Hippocampal formation (tissue), 2 donors: ENCODE results near the gene CERK.

ENCODE experiments used
- DNase-seq, 2 donors: peaks; one replicate each; lab custom pipeline; 2025; lab: John Stamatoyannopoulos, UW

CERK gene

DNA sequence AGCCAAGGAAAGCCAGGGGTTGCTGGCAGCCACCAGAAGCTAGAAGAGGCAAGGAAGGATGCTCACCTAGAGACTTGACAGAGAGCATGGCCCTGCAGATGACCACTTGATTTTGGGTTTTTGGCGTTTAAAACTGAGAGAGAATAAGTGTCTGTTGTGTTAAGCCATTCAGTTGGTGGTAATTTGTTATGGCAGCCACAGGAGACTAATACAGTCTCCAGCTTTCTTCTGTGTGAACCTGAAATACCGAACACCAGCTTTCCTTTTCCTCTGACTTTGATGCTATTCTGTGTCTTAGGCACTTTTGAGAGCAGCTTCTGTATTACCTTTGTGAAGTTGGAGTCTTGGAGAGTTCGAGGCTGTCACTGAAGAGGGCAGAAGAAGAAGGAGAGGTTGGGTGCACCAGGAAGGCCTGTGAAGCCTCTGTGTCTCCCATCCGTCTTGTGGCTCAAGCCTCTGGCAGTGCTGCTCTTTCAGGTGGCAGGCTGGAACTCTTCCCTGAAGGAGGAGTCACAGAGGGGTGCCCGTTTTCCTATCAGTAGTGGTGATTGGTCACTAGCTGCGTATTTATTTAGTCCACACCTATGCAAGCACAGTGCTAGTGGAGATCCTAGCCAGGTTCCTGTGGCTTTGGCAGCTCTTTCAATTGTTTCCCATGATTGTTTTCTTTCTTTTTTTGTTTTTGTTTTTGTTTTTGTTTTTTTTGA, 26.9 kb upstream of the CERK start:
- no peak for DNase-seq

DNA sequence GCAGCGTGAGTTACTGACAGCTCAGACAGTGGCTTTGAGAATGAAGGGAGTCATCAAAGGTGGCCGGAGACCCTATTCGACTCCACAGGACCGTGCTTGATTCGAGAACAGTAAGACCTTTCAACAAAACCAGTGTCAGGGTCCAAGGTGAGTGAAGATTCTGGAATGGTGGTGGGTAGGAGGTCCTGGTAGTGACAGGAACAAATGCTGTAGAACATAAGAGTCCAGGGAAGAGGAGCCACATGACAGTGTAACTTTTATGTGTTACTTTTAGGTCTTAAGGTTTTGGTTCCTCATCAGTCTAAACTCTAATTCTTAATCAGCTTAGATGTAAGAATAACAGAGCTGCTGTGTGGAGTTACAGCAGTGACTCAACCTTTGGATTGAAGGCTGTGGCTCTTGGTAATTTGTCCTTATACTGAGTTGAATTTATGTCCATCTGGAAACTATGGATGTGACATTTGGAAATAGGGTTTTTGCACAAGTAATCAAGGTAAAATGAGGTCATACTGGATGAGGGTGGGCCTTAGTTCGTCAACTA, 26.2 kb upstream of the CERK start:
- DNase-seq, result no peak

DNA sequence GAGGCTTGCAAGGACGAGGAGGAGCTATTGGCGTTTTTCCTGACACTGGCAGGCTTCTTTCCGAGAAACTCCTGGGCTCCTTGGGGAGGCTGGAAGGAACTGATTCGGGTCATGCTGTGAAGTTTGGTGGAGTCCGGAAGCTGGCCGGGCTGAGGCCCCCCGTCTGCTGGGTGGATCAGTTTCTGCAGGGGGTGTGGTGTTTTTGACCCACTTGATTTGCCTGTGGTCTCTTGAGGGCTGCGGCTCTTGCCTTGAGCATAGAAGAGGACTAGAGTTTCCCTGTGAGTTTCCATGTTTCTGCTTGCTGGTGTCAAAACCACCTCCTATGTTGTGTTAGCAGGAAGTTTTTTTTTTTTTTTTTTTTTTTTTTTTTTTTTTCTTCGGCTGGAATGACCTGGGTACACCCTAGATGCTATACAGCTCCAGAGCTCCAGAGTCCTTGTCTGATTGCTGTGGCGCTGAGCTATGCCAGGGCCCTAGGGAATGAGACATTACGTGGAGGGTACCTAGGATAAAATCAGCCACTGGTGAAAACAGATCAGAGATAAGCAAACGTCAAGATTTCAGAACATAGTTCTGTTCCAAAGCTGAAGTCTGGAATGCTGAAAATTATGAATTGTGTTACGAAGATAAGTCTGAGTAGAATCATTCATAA, 25.1 kb upstream of the CERK start:
- no peak for DNase-seq

DNA sequence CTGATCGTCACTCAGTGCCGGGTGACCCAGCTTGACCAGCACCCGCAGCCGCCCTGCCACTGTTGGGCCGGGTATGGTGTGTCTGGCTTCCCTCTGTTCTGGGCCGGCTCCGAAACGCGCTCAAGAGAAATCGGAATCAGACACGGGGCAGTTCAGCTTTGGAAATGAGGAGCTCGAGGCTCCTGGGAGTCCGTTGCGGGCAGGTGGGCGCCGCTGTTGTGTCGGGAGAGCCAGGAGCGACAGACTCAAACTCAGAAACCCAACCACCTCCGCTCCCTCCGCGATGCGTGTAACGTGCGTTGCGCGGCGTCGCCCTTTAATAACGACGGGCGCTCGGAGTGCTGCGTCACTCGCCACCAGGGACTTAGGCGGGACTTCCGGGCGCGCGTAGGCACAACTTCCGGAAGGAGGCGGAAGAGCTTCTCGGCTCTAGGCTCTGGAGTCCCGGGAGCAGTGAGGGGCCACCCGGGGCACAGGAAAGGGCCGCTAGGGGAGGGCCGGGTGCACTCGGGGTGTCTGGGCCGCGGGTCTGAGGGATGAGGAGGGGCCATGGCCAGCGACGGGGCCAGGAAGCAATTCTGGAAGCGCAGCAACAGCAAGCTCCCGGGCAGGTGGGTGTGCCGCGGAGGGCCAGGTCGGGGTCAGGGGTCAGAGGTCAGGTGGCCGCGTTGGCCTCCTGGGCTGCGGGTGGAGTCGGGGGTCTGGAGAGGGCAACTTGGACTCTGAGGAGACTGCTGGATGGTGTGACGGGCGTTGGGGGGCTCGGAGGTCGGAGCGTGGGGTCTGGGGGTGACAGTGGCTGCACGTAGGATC, 24.4 kb upstream of the CERK start, which contains the start of gene TBC1D22A:
Gene TBC1D22A, plus strand, starts transcription at position 413 of the 813 bp plus-strand sequence. Its CDS starts 137 bp downstream, at position 550.
- peak; percentile 84 to 89 for DNase-seq

DNA sequence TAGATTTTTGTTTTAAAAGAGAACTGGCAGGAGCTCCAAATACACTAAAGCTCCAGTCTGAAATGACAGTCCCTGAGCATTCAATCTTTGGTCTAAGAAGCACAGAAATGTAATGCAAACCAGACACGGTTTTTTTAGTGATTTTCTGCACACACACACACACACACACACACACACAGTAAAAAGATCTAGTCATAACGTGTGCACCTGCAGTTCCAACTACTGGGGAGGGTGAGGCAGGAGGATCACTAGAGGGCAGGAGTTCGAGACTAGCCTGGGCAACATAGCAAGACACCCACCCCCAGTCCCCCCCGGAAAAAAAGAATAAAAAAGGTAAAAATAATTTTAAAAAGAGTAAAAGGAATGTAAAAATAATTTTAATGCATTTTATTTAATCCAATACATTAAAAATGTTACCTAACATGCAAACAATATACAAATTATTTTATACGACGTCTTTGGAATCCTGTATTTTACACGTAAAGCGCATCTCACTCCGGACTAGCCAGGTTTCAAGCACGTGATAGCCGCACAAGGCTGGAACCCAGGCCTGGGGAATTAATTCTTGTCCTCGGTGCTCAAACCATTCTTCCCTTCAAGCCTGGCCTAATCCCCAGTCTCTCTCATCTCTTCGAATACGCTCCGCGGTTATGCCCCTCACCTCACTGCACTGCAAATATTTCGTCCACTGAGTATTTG, 23.6 kb upstream of the CERK start:
- DNase-seq, result no peak

DNA sequence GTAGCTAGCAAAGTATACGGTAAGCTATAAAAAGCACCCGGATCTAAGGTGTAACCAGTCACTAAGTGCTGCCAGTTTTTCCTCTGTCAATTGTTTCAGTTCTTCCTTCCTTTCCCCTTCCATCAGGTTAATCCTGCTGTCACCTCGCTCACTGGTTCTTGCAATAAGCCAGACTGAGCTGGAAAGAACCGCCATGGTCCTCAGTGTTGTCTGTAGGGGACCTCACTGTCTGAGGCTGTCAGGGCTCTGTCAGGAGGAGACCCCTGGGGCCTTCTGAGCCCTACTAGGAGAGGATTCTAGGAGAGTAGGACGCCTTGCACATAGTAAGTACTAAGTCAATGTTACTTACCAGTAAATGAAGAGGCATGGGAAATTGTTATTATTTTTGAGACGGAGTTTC, 23.0 kb upstream of the CERK start:
- no peak for DNase-seq

DNA sequence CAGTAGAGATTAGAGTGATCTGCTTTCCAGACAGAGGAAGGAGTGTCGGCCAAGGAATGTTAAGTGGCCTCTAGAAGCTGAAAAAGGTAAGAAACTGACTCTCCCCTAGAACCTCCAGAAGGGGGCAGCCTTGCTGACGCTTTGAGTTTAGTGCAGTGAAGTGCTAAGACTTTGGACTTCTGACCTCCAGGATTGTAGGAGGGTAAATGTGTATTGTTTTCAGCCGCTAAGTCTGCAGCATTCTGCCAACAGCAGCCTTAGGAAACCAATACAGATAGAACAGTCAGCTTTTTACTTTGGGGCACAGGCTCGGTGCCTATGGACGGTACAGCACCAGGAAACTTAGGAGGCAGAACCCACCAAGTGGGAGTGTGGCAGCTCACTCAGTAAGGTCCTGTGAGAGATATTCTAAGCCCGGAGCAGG, 20.8 kb upstream of the CERK start:
- DNase-seq, result peak; percentile 14 to 38

DNA sequence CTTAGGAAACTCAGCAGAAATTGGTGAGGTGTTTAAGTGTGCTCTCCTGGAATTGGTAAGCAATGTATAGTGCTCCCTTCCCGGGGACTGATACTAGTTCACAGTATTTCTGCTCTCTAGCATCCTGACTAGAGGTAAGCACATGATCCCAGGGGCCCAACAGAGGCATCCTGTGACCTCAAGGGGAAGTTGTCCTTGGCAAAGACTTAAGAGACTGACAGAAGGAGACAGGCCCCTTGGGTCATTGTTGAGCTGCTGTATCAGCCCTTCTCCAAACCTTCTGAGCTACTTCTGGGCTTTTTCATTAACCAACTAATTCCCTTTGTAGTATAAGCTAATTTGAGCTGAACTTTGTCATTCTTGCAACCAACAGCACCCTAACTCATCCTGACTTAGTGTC, 20.1 kb upstream of the CERK start:
- no peak for DNase-seq

DNA sequence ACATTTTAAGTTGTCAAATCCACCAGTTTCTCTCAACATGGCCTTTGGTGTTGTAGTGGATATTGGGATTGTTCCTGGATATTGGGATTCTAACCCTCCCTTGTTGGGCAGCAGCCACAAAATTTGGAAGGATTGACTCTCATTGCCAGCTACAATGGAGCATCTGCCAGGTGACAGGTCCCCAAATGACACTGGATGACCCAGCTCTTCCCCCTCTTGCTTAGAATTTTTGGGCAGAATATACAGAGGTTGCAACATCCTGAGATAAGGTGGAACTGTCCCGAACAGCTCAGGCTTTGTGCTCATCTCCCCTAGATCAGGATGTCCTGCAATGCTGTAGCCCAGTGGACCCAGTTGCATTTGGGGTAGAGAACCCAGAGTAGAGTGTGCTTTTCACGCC, 19.1 kb upstream of the CERK start:
- DNase-seq, result no peak

DNA sequence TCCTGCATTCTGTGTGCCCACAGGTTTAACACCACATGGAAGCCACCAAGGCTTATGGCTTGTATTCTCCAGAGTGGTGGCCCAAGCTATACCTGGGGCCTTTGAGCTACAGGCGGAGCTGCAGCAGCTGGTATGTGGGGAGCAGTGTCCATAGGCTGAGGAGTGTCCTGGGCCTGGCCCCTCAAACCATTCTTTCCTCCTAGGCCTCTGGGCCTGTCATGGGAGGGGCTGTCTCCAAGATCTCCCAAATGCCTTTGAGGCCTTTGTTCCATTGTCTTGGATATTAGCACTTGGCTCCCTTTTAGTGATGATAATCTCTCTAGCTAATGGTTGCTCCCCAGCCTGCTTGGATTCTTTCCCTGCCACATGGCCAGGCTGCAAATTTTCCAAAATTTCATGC, 18.0 kb upstream of the CERK start:
- no peak for DNase-seq

DNA sequence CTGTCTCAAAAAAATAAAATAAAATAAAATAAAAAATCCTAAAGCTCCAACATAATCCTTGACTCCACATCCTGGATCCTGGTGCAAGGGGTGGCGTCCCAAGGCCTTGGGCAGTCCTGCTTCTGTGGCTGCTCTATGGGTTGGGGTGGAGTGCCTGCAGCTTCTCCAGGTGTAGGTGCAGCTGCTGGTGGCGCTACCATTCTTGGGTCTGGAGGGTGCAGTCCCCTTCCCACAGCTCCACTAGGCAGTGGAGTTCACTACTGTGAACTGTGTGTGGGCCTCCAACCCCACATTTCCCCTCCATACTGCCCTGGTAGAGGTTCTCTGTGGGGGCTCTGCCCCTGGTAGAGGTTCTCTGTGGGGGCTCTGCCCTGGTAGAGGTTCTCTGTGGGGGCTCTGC, 17.5 kb upstream of the CERK start:
- DNase-seq, result no peak

DNA sequence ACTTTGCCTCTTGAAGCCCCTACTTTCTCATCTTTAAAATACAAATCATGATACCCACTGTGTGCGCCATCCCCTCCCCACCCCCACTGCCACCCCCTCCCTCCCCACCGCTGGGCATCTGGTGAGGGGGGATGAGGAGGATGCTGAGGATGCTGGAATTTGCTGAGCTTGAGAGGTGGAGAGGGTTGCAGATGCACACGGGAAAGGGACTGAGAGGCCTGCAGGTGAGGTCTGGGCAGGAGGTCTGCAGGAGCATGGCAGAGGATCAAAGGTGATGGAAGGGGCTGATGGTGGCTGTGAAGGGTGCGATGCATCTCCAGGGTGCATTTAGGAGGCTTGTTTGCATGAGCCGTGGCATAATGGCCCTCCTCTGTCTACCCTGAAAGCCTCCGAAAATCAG, 16.8 kb upstream of the CERK start:
- DNase-seq, result no peak

DNA sequence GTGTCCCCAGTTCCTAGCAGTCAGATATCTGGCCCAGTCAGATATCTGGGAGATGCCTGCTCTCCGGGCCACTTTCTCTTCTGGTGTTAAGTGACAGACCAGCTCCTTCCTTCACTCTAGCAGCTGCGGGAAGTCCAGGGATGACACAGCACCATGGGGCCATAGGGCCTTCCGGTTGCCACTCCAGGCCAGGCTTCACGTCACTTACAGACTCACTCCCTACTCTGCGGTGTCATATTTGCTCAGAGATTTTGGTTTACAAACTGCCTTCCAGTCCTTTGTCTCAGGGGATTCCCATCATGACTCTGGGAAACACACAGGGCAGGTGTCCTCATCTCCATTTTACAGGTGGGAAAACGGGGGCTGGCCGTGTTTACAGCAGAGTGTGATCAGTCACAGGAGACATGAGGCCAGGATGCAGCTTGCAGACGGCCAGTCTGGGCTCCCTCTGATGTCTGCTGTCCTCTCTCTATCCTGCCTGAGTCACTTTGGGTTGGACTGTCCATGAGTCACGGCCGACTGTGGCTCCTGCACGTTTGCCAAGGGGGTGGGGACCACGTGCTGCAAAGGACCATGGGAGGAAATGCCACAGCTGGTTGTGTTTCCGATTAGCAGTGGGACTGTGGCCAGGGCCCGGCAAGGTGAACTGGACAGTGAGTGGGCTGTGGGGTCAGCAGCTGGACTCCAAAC, 16.2 kb upstream of the CERK start:
- no peak for DNase-seq

DNA sequence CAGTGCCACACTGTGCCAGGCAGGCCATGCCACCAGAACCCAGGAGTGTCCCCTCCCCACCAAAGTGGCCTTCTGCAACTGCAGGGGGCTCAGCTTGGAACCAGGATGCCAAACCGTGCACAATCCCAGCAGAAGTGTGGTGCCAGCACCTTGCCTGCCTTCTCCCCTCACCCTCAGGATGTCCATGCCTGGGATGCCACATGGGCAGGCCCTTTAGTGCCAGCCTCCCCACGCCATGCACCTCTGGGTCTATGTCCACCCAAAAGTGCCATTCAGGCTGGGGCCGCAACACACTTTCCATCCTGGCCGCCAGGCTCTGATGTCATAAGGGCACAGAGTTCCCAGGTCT, 15.7 kb upstream of the CERK start:
- DNase-seq, result no peak

DNA sequence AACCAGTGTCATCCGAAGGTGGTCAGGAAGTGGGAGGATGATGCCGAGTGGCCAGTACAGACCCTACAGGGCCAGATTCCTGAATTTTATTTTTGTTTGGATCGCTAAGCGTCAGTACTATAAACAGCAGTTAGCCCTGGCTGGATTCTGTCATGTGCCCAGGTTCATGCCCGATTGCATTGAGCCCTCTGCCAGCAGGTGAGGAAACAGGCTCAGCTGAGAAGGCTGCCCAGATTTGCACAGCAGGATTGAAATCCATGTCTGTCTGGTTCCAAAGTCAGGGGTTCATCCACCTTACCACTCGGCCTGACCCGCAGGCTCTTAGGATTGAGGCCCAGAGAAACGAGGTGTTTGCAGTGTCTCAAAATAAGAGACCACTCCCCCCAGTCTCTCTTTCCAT, 15.3 kb upstream of the CERK start:
- DNase-seq, result no peak

DNA sequence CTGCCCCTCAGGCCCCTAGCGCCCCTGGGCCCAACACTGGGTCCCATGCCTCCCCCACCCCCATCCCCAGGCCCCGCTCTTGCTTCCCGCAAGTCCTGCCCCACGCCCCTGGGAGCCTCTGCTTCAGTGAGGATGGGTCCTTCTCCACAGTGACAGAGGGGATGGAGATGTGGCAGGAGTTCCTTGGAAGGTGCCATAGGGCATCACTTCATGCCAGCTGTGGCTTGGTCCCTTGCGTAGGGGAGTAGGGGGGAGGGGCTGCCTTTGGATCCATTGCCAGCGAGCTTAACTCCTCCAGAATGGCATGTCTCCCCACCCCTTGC, 14.9 kb upstream of the CERK start:
- no peak for DNase-seq

DNA sequence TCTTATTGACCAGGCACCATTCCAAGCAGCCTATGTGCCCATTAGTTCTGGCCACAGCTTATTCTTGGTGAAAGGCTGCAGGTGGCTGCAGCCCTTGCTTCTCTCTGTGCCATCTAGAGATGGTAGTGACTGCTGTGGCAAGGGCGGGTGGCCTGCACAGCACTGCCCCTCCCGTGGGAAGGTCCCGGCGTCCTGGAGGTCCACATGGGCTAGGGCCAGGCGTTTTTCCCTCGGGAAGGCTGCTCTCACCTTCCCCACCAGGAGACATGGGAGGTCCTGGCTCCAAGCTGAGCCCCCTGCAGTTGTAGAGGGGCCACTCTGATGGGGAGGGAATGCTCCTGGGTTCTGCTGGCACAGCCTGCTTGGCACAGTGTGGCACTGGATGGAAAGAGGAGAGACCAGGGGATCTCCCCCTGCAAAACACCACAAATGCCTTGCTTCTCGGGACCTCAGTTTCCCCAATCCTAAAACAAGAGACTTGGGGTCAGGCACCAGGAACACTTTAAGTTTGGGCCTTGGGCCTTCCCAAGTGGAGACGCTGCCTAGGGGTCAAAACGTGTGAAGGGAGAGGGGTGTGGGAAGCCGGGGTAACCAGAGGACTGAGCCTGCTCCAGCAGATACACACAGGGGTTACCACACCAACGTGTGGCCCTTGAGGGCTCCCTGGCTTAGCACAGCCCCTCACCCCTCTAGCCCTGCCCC, 14.4 kb upstream of the CERK start:
- DNase-seq, result no peak

DNA sequence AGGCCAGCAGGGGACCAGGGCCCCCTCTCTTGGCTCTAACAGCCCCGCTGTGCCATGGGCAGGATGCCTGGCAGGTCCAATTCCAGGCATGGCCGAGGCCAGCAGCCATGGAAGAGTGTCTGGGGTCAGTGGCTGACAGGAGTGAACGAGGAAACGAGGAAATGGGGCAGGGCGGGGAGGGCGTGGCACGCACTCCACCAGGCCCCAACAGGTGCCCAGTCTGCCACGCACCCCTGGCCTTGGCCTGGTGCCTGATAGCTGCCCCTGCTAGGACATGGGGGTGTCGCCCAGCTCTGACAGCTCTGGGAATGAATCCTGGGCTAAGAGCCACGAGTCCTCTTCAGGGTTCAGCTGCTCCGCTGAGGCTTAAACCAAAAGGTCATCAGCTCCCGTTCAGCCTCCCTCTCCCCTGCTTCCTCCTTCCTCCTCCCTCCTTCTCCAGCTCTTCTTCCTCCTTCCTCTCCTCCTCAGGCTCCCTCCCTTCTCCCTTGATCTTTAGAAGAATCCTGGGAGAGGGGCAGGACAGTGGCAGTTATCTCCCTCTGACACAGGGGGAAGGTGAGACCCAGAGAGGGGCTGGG, 12.9 kb upstream of the CERK start:
- DNase-seq, result no peak

DNA sequence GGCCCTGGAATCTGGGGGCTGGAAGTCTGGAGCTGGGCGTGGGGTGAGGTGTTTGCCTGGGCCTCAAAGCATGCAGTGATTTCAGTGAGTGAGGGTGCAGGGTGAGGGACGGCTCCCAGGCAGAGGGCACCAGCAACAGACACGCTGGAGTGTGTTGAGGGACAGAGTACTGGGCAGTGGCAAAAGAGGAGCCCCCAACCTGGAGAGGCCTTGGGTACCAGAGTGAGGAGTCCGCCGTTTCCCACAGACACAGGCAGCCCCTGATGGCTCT, 12.4 kb upstream of the CERK start:
- no peak for DNase-seq

DNA sequence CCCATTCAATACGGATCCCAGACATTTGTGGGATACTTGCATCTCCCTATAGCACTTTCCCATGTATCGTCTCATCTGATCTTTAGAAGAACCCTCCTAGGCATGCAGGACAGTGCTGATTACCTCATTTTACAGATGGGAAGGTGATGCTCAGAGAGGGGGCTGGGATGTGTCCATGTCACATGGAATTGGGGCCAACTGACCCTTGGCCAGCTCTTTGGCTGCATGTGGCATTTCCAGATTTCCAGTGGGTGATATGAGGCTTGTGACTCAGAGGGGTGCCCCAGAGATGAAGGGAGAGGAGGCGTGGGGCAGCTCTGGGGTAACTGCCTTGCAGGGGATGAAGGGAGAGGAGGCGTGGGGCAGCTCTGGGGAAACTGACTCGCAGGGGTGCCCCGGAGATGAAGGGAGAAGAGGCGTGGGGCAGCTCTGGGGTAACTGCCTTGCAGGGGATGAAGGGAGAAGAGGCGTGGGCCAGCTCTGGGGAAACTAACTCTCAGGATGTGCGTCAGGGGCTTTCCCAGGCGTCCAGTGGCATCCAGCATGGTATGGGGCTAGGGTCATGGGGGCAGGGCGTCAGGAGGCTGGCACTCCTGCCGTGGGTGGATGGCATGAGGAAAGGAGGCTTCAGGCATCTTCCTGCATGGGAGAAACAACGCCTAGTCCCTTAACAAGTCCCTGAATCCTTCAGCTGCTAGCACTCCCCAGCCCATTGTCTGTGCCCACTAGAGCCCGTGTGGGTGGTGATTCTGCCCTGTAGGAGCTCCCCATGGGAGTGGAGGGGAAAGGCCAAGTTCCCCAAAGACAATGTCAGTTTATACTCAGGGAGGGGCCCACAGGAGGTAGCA, 11.9 kb upstream of the CERK start:
- no peak for DNase-seq
